Retinal pigment epithelial cell (primary cell): Measurements from ENCODE around the gene NOP14.

ENCODE experiments used
- DNase-seq: peaks from one replicate; pipeline ENCODE4 v3.0.0-alpha.2; 2010; ENCODE audit warnings: low read depth
- H3K4me3 ChIP-seq: 2 replicates; pipeline ENCODE4 v1.5.1; 2011; ENCODE audit warnings: mild to moderate bottlenecking, low read length, control low read depth, moderate library complexity
- CTCF ChIP-seq: conservative IDR thresholded peaks from 2 replicates; pipeline ENCODE4 v1.5.1; 2011; ENCODE audit warnings: low read depth, low read length, control low read depth, inconsistent platforms

NOP14 gene

DNA sequence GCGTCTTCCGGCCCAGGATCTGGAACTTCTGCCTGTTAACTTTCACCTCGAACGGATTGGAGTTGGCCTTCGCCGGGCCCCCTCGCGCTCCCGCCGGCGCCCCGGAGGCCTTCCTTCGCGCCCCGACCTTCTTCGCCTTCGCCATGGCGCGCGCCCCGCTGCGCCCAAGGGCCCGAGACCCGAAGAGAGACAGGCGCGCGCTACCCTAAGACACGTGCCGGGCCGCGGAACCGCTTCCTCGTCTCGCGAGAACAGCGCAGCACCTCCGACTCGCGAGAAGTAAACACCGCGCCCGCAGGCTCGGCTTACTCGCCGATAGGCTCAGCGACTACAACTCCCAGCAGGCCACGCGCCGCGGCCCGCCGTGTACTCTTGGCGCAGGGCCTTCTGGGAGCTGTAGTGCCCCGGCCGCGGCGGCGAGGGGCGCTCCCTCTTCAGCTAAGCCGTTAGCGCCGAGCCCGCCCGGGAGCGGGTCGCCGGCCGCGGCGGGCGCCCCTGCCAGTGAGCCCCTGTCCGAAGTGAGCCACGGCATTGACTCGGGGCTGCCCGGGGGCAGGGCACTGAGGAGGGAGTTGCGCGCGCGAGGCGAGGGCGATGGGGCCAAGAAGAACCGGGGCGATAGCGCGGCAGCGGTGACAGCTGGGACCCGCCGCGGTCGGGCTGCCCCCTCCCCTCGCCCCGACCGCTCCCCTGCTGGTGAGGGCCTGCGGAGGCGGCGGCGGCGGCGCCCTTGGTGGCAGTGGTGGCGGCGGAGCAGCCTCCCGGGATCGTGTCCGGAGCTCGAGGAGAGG lies at the start of gene NOP14, which contains the start of gene GRK4:
TSS of gene NOP14 (minus strand) at position 232 of the 791 bp plus-strand sequence. CDS start at position 145, 87 bp downstream.
TSS of gene GRK4 (plus strand) at position 397 of the 791 bp plus-strand sequence. CDS start 500 bp downstream, outside the sequence.
- peak; percentile 93 for DNase-seq
- peak; percentile 25 for TF ChIP-seq CTCF
- H3K4me3 ChIP-seq = peak within 1 kb of the TSS; percentile 86

GRCh38 chr4:3011456-3012220 lies 48.4 kb upstream of the NOP14 start:
- no peak overlapping the region for H3K4me3 ChIP-seq
- no peak for DNase-seq
- no peak for TF ChIP-seq CTCF

DNA sequence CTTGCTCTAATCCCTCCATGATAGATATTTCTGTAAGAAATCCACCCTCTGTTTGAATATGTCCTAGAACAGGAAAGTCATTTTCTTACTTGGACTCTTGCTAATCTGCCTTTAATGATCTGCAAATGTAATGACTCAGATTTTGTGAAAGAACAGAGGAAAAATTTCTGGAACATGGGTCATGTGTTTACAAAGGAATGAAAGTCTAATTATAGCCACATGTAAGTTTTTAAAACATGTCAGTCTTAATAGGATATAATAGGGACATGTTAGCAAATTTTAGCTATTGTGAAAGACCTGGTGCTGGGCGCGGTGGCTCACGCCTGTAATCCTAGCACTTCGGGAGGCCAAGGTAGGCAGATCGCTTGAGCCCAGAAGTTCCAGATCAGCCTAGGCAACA lies 47.8 kb upstream of the NOP14 start:
- DNase-seq = peak; percentile 90
- TF ChIP-seq CTCF = no peak
- no peak overlapping the region for H3K4me3 ChIP-seq

GRCh38 chr4:3010577-3010976 lies 47.4 kb upstream of the NOP14 start:
- TF ChIP-seq CTCF = no peak
- no peak overlapping the region for H3K4me3 ChIP-seq
- no peak for DNase-seq

DNA sequence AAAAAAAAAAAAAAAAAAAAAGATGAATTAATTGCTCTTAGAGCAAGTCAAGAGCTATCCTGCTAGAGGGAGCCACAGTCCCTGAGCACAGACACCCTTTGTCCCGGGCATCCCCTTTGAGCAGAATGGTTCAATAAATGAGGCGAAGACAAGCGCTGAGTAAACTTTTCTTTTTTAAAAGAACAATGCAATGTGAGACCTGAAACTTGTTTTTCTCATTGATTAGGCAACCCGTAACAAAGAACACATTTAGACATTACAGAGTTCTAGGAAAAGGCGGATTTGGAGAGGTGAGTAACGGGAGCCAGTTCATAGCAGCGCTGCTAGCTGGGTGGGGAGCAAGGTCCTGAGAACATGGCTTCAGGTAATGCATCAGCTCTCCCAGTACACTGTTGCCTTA lies 46.2 kb upstream of the NOP14 start:
- H3K4me3 ChIP-seq = no peak overlapping the region
- peak; percentile 39 for TF ChIP-seq CTCF
- DNase-seq = no peak

- DNase-seq = no peak
- no peak for TF ChIP-seq CTCF
- no peak overlapping the region for H3K4me3 ChIP-seq
These were observed 44.5 kb upstream of the NOP14 start for GRCh38 chr4:3007724-3008123.

DNA sequence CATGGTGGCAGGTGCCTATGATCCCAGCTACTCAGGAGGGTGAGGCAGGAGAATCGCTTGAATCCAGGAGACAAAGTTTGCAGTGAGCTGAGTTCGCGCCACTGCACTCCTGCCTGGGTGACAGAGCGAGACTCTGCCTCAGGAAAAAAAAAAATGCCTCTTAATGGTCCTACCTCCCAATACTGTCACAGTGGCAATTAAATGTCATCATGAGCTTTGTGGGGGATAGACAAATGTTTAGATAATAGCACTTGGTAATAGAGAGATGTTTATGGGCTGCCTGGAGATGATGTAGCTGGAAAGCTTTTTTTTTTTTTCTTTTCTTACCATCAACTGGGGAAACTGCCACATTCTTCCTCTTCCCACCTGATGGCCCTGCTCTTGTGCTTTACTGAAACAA lies 33.2 kb upstream of the NOP14 start:
- no peak overlapping the region for H3K4me3 ChIP-seq
- TF ChIP-seq CTCF = no peak
- no peak for DNase-seq
